Measurements from ENCODE around the gene PDCD4.

GRCh38 chr10:110873951-110874350 lies 2.2 kb downstream of the PDCD4 start:
- TF ChIP-seq, protein P1, sequence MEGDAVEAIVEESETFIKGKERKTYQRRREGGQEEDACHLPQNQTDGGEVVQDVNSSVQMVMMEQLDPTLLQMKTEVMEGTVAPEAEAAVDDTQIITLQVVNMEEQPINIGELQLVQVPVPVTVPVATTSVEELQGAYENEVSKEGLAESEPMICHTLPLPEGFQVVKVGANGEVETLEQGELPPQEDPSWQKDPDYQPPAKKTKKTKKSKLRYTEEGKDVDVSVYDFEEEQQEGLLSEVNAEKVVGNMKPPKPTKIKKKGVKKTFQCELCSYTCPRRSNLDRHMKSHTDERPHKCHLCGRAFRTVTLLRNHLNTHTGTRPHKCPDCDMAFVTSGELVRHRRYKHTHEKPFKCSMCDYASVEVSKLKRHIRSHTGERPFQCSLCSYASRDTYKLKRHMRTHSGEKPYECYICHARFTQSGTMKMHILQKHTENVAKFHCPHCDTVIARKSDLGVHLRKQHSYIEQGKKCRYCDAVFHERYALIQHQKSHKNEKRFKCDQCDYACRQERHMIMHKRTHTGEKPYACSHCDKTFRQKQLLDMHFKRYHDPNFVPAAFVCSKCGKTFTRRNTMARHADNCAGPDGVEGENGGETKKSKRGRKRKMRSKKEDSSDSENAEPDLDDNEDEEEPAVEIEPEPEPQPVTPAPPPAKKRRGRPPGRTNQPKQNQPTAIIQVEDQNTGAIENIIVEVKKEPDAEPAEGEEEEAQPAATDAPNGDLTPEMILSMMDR (conservative IDR thresholded peaks at IDR 0.05), result no peak
- no peak for TF ChIP-seq ZFX (IDR thresholded peaks at IDR 0.05)
